HG03558 (cell line): ENCODE measurements around the gene PCDH15.

ENCODE experiments used
- ATAC-seq: cut with Tn5 transposase; IDR thresholded peaks from one replicate; pipeline ENCODE4 v1.9.1; 2021; ENCODE audit warnings: moderate number of reproducible peaks; ENCODE audit not compliant: unreplicated experiment; ENCODE audit errors: extremely low read depth

The PCDH15 gene

GRCh38 chr10:54800741-54801421 lies at the start of gene PCDH15:
Gene PCDH15 (minus strand): TSS chr10:54801231. CDS start chr10:54664262, 136,969 bp downstream.
- no peak for ATAC-seq

DNA sequence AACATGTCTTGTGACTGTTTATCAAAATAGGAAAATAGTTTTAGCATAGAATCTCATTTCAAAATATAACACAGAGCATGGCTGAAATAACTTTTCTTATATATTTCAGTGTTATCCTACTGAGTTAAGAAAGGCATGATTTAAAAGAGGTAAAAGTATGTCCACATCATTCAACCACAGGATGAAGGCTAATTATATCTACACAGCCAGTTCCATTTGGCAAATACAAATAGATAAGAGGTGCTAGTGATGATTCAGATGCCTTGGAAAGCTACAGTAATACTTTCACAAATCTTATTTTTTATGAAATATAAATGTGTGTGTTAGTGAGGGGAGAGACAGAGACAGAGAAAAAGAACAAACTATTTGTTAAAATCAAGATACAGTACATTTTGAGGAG lies 42.9 kb upstream of the PCDH15 start:
- no peak for ATAC-seq

GRCh38 chr10:54843085-54843646 lies 42.1 kb upstream of the PCDH15 start:
- no peak for ATAC-seq

GRCh38 chr10:54837479-54837878 lies 36.4 kb upstream of the PCDH15 start:
- no peak for ATAC-seq

DNA sequence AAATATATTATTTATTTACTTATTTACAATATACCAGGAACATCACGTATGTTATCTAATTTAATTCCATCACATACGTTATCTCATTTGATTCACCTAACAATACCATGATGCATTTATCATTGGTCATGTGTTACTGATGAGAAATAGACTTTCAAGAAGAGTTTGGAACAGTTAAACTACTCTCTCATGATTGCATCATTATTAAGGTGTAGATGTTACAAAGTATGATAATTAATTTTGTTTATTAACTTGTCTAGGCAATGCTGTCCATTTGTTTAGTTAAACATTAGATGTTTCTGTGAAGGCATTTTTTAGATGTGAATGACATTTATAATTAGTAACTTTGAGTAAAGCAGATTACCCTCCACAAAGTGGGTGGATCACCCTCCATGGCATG lies 32.0 kb upstream of the PCDH15 start:
- ATAC-seq: no peak

GRCh38 chr10:54826994-54827560 lies 26.0 kb upstream of the PCDH15 start:
- no peak for ATAC-seq

GRCh38 chr10:54815583-54815982 lies 14.6 kb upstream of the PCDH15 start:
- no peak for ATAC-seq

DNA sequence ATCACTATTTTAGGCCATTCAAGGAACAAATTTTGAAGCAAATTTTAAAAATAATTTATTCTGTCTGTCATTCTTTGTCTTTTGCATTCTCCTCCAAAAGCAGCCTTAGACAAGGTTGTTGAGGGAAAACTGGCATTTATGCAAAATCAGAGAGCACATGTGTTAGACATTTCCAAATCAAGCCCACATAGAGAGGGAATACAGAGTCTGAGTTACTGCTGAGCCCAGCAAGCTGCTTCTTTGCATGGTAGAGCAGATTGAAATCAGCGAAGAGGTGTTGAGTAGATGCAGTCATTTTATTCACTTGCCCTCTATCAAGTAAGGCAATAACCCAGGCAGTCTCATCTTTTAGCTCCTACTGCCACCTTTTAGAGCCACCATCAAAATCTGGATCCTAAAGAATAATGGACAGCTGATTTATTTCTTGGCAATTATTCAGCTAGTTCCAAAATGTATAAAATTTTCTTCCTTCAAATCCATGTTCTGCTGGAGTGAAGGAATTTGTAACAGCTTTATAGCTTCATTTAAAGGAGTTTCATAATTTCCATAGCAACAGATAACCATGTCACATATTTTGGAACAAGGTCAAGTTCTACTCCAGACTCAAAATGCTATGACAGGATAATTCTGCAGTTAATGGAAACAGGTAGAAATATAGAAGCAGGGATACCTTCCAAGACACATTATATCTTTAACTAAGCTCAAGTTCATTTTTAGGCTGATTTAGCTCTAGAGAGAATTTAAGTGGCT lies 7.3 kb upstream of the PCDH15 start:
- no peak for ATAC-seq

DNA sequence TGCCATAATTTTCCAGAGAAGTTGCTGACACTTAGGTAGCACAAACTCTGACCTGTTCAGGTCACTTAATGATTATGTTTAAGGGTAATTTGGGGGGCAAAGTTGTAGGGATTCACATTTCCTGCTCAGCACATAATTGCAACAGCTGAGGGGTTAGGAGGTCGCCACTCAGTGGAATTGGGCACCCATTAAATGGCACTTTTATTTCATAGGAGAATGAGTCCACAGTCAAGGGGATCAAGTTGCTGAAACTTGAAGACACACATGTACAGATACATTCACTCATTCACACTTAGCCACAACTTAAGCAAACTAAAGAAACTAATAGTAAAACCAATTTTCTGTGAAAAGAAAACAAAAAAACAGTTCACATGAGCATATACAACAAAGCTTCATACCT lies 1.5 kb downstream of the PCDH15 start:
- no peak for ATAC-seq

DNA sequence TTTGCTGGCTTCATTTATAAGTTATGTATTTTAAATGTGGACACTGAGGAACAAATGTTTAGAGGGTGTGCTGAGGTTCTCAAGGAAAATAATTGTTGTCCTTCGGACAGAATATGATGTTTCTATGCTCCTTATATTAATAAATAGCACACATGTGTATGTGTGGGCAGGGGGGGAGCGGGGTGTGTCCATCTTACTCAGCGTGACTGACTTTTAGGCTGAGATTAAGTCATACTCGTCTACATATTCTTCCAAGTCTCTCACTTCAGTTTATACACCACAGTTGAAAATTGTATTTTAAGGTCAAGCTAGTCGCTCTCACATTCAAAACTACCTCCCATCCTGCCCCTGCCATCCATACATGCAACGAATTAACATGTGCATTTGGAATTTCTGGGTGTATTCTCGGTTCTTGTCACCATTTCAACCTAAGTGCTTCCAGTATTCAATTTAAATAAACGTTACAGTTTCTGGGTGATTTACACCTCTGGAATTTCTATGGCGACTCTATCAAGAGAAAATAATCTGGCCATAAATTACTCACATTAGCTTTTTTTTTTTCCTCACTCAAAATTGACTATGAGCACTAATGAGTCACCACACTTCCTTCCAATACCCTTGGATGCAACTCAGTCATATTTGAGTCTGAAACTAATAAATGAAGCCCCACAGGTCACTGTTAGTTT lies 3.3 kb downstream of the PCDH15 start:
- ATAC-seq: no peak

- no peak for ATAC-seq
These were observed 4.2 kb downstream of the PCDH15 start for GRCh38 chr10:54796881-54797280.

- ATAC-seq: no peak
These were observed 24.4 kb downstream of the PCDH15 start for GRCh38 chr10:54776622-54777021.

DNA sequence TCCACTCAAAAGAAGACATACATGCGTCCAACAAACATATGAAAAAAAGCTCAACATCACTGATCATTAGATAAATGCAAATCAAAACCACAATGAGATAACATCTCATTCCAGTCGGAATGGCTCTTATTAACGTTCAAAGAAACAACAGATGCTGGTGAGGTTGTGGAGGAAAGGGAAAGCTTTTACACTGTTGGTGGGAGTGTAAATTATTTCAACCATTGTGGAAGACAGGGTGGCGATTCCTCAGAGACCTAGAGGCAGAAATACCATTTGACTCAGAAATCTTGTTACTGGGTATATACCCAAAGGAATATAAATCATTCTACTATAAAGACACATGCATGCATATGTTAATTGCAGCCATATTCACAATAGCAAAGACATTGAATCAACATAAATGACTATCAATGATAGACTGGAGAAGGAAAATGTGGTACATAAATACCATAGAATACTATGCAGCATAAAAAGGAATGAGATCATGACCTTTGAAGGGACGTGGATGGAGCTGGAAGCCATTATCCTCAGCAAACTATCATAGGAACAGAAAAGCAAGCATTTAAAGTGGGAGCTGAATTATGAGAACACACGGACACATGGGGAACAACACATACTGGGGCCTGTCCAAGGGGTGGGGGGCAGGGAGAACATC lies 28.4 kb downstream of the PCDH15 start:
- no peak for ATAC-seq

- ATAC-seq: no peak
These were observed 32.0 kb downstream of the PCDH15 start for GRCh38 chr10:54769051-54769450.

- ATAC-seq: no peak
These were observed 42.2 kb downstream of the PCDH15 start for GRCh38 chr10:54758791-54759190.

DNA sequence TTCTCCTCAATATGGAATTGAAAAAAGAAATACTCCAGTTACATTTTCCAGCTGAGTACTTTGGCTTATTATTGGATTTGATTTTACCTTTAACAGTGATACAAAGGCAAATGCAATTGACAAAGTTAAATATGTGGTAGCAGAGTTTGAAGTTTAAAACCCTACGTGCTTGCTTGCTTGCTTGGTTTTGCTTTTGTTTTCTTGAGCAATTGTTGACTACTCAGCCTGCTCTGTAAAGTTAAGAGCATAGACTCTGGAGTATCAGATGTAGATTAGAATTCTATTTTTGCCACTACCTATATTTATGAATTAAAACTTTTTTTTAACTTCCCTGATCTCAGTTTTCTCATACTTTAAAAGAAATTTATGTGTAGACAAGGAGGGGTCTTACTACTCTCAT lies 51.4 kb downstream of the PCDH15 start:
- ATAC-seq: no peak

GRCh38 chr10:54745436-54745835 lies 55.6 kb downstream of the PCDH15 start:
- ATAC-seq: no peak

- no peak for ATAC-seq
These were observed 58.6 kb downstream of the PCDH15 start for GRCh38 chr10:54742416-54742815.

GRCh38 chr10:54728511-54728910 lies 72.5 kb downstream of the PCDH15 start:
- ATAC-seq: no peak

DNA sequence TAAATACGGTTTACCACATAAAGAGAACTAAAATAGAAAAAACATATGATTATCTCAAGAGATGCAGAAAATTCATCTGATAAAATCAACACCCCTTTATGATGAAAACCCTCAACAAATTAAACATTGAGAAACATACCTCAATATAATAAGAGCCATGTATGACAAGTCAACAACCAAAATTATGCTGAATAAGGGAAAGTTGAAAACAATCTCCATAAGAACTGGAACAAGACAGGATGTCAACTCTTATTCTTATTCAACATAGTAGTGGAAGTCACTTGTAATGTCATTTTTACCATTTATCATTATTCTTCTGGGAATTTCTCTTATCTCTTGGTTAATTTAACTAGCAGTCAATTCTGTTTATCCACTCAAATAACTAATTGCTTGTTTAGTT lies 79.0 kb downstream of the PCDH15 start:
- ATAC-seq: no peak
